CD14-positive monocyte (primary cell): Measurements from ENCODE around the gene HSPB1. TPM values are rescaled to one million over a fixed set of nuclear protein-coding genes. Genes with fewer than 3 reads are reported as not detected.
"Not testable (repeated sequence)": the region's sequence is repeated elsewhere in the genome, so short reads cannot be mapped to it uniquely, and the experiment has no call there.

Experiments
- DNase-seq, 3 donors: peaks; one replicate each; pipeline ENCODE4 v3.0.0-alpha.2; 2011 to 2022
- H2AFZ ChIP-seq: 2 replicates; pipeline ENCODE4 v1.6.0; 2012; ENCODE audit warnings: mild to moderate bottlenecking, low read depth, low read length, inconsistent platforms; ENCODE audit not compliant: insufficient read depth, poor library complexity, severe bottlenecking
- H3K27ac ChIP-seq, 2 donors: 1 replicate in 1 of 2; 2 replicates in 1 of 2; pipeline ENCODE4 v1.5.1; 2012 to 2013; ENCODE audit warnings: low read length in 2 of 2, control low read depth in 1 of 2, inconsistent platforms in 1 of 2, low read depth in 1 of 2, mild to moderate bottlenecking in 1 of 2
- H3K27me3 ChIP-seq, 2 donors: one replicate each; pipeline versions ENCODE4 v1.6.0 to v1.6.1; 2011 to 2013; ENCODE audit warnings: low read length in 2 of 2; ENCODE audit not compliant: control insufficient read depth in 2 of 2, insufficient read depth in 2 of 2
- H3K36me3 ChIP-seq, 2 donors: replicated peaks in 1 of 2; 1 replicate in 1 of 2; 2 replicates in 1 of 2; pipeline versions ENCODE4 v1.5.1 to v1.6.1; 2012 to 2013; ENCODE audit warnings: low read length in 2 of 2, control low read depth in 1 of 2, inconsistent platforms in 1 of 2, mild to moderate bottlenecking in 1 of 2; ENCODE audit not compliant: insufficient read depth in 2 of 2, control insufficient read depth in 1 of 2
- H3K4me1 ChIP-seq, 2 donors: 1 replicate in 1 of 2; 2 replicates in 1 of 2; pipeline versions ENCODE4 v1.5.1 to v1.6.1; 2012 to 2013; ENCODE audit warnings: low read length in 2 of 2, control low read depth in 1 of 2, inconsistent platforms in 1 of 2, mild to moderate bottlenecking in 1 of 2, moderate library complexity in 1 of 2; ENCODE audit not compliant: insufficient read depth in 2 of 2, control insufficient read depth in 1 of 2
- H3K4me2 ChIP-seq: replicated peaks from 2 replicates; pipeline ENCODE3; 2012; ENCODE audit warnings: low read length, moderate library complexity, mild to moderate bottlenecking; ENCODE audit not compliant: poor library complexity, severe bottlenecking; ENCODE audit errors: extremely low read depth
- H3K4me3 ChIP-seq, 3 experiments: fragments of 200-600 bp in 1 of 3; sonication (generic) in 1 of 3; replicated peaks in 1 of 3; 1 replicate in 2 of 3; 2 replicates in 1 of 3; pipeline ENCODE4 v1.5.1; 2011 to 2013; ENCODE audit warnings: low read length in 3 of 3, mild to moderate bottlenecking in 3 of 3, control low read depth in 2 of 3, low read depth in 2 of 3, inconsistent platforms in 1 of 3, moderate library complexity in 1 of 3
- H3K79me2 ChIP-seq: 2 replicates; pipeline ENCODE4 v1.6.0; 2012; ENCODE audit warnings: mild to moderate bottlenecking, control low read depth, inconsistent platforms, low read length, moderate library complexity; ENCODE audit not compliant: insufficient read depth
- H3K9ac ChIP-seq: 2 replicates; pipeline ENCODE4 v1.6.0; 2017; ENCODE audit warnings: low read length, mild to moderate bottlenecking; ENCODE audit not compliant: insufficient read depth, poor library complexity, severe bottlenecking
- H3K9me3 ChIP-seq, 2 donors: replicated peaks in 1 of 2; 1 replicate in 1 of 2; 2 replicates in 1 of 2; pipeline versions ENCODE4 v1.5.1 to v1.6.1; 2012 to 2013; ENCODE audit warnings: low read length in 2 of 2, control low read depth in 1 of 2; ENCODE audit not compliant: control insufficient read depth in 1 of 2, insufficient read depth in 1 of 2
- H4K20me1 ChIP-seq: 2 replicates; pipeline ENCODE4 v1.6.0; 2012; ENCODE audit warnings: mild to moderate bottlenecking, low read length, control low read depth, moderate library complexity; ENCODE audit not compliant: insufficient read depth
- H3K27ac Mint-ChIP-seq, 7 donors: one replicate each; pipeline ENCODE4 v1.8.0; 2020; ENCODE audit warnings: mild to moderate bottlenecking in 7 of 7, mixed read lengths in 7 of 7, moderate library complexity in 6 of 7, inconsistent platforms in 2 of 7
- H3K27me3 Mint-ChIP-seq, 3 donors: one replicate each; pipeline ENCODE4 v1.8.0; 2021 to 2022; ENCODE audit warnings: low read depth in 3 of 3, mild to moderate bottlenecking in 3 of 3, mixed read lengths in 3 of 3, moderate library complexity in 3 of 3, inconsistent platforms in 1 of 3
- H3K36me3 Mint-ChIP-seq, 2 donors: one replicate each; pipeline ENCODE4 v1.8.0; 2020; ENCODE audit warnings: mixed read lengths in 2 of 2, inconsistent platforms in 1 of 2, mild to moderate bottlenecking in 1 of 2
- H3K4me1 Mint-ChIP-seq: one replicate; pipeline ENCODE4 v1.8.0; 2020; ENCODE audit warnings: mild to moderate bottlenecking, mixed read lengths
- H3K4me3 Mint-ChIP-seq, 2 donors: one replicate each; pipeline ENCODE4 v1.8.0; 2020; ENCODE audit warnings: mild to moderate bottlenecking in 2 of 2, mixed read lengths in 2 of 2, moderate library complexity in 1 of 2
- H3K9me3 Mint-ChIP-seq, 7 donors: one replicate each; pipeline ENCODE4 v1.8.0; 2020 to 2022; ENCODE audit warnings: mixed read lengths in 7 of 7, mild to moderate bottlenecking in 6 of 7, moderate library complexity in 6 of 7, inconsistent platforms in 2 of 7
- WGBS: methylation state at CpG from one replicate; pipeline ENCODE4 v1.1.5; 2013; ENCODE audit warnings: missing lambda C conversion rate; ENCODE audit not compliant: insufficient coverage; 5-methylcytosine and 5-hydroxymethylcytosine counted together
- intact Hi-C, 2 donors: fragments of 100-400 bp; cut with micrococcal nuclease; formaldehyde crosslinking; loops; one replicate each; pipeline versions ENCODE4 v1.15.0 to v1.15.1; 2023
- polyA plus RNA-seq, 3 donors: library from polyadenylated mRNA; depleted of rRNA in 1 of 3; unstranded in 2 of 3; stranded (reverse) in 1 of 3; fragments of 300-500 nt in 2 of 3; fragments of >200 nt in 1 of 3; fragmentation: Illumina TruSeq in 2 of 3; gene quantifications; 1 replicate in 2 of 3; 2 replicates in 1 of 3; pipeline ENCODE4 v1.2.3, GENCODE V29; 2012 to 2021
- TF ChIP-seq, protein P1 (sequence below): fragments of 200-600 bp; IDR thresholded peaks from one replicate; pipeline ENCODE4 v1.8.0; 2022; ENCODE audit warnings: antibody characterized with exemption, mild to moderate bottlenecking

HSPB1 gene
- polyA plus RNA-seq, 3 donors, result 8.3 to 20.7 (median 8.9) TPM

DNA sequence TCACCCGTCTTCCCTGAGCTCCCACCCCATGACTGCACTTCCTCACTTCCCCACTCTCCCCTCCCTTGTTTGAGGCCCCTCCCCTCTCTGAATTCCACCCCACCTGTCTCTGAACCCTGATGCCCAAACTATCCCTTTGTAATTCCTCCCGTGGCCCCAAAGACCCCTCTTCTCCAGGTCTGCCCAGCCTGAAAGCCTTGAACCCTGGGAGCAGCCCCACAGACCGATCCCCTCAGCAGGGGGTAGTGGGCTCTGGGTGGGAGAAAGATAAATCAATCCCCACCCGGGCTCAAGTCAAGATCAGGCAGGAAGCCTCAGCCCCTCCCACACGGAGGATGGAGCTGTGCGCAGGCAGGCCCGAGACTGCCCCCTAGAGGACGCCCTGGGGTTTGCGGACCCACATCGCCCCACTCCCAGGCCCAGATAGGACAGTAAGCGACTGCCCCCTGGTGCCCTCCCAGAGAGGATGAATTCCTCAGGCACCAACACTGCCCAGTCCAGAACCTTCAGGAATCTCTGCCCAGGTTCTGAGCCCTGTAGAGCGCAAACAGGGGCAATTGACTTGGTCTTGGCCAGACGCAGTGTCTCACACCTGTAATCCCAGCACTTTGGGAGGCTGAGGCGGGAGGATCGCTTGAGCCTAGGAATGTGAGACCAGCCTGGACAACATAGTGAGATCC lies 11.7 kb downstream of the HSPB1 start:
- peaks cover 5% of the 10 kb centered on the region for H4K20me1 ChIP-seq
- H3K9ac ChIP-seq, result no peak overlapping the region
- peak; percentile 92 to 94 (median 93) for DNase-seq
- Mint-ChIP-seq H3K4me1 (peaks cover 21% of the 10 kb centered on the region), H3K36me3 (no peaks in the 10 kb centered on the region), H3K27ac (peak overlapping the region in 1 of 7 donors; percentile 68), H3K9me3 (peaks cover 0 to 3% (median 0%) of the 10 kb centered on the region in 7 donors), H3K27me3 (no peaks in the 10 kb centered on the region), H3K4me3 (no peak overlapping the region)
- H3K4me3 ChIP-seq, result no peak overlapping the region
- WGBS, result 4% methylated on average over 10 of the region's 15 CpGs
- H2AFZ ChIP-seq, result no peak overlapping the region
- H3K36me3 ChIP-seq, result no peaks in the 10 kb centered on the region
- intact Hi-C loops, result loop anchor here (5.0 to 10.0 kb wide), 2 partner anchors 137 to 139 kb away; no protein-coding TSS in a partner anchor
- H3K4me1 ChIP-seq, result peaks cover 13 to 19% of the 10 kb centered on the region in 2 donors
- no peak overlapping the region for H3K27ac ChIP-seq
- TF ChIP-seq, protein P1, sequence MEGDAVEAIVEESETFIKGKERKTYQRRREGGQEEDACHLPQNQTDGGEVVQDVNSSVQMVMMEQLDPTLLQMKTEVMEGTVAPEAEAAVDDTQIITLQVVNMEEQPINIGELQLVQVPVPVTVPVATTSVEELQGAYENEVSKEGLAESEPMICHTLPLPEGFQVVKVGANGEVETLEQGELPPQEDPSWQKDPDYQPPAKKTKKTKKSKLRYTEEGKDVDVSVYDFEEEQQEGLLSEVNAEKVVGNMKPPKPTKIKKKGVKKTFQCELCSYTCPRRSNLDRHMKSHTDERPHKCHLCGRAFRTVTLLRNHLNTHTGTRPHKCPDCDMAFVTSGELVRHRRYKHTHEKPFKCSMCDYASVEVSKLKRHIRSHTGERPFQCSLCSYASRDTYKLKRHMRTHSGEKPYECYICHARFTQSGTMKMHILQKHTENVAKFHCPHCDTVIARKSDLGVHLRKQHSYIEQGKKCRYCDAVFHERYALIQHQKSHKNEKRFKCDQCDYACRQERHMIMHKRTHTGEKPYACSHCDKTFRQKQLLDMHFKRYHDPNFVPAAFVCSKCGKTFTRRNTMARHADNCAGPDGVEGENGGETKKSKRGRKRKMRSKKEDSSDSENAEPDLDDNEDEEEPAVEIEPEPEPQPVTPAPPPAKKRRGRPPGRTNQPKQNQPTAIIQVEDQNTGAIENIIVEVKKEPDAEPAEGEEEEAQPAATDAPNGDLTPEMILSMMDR, result peak; percentile 99
- H3K79me2 ChIP-seq, result no peaks in the 10 kb centered on the region
- H3K4me2 ChIP-seq, result no peak overlapping the region
- H3K9me3 ChIP-seq, result no peaks in the 10 kb centered on the region
- H3K27me3 ChIP-seq, result no peaks in the 10 kb centered on the region

DNA sequence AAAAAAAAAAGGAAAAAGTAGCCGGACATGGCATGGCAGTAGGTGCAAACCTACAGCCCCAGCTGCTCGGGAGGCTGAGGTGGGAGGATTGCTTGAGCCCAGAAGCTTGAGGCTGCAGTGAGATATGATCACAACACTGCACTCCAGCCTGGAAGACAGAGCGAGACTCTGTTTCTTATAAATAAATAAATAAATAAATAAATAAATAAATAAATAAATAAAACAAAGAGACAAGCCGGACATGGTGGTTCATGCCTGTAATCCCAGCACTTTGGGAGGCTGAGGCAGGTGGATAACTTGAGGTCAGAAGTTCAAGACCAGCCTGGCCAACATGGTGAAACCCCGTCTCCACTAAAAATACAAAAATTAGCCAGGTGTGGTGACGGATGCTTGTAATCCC lies 12.3 kb downstream of the HSPB1 start:
- H3K9me3 Mint-ChIP-seq, H3K27me3 Mint-ChIP-seq, DNase-seq, H3K4me3 Mint-ChIP-seq, H3K9ac ChIP-seq, H3K27ac ChIP-seq, H3K27ac Mint-ChIP-seq, H3K27me3 ChIP-seq, H3K79me2 ChIP-seq, H2AFZ ChIP-seq, H3K4me3 ChIP-seq, H3K4me2 ChIP-seq, H3K9me3 ChIP-seq, H3K36me3 Mint-ChIP-seq, H3K36me3 ChIP-seq: not testable (repeated sequence)
- Histone ChIP-seq H3K4me1 (peaks cover 15 to 22% of the 10 kb centered on the region in 2 donors), H4K20me1 (peaks cover 10% of the 10 kb centered on the region)
- H3K4me1 Mint-ChIP-seq, result peaks cover 25% of the 10 kb centered on the region
- 93% methylated on average over 2 of the region's 6 CpGs for WGBS
- intact Hi-C loops, result loop anchor here (5.0 to 10.0 kb wide), 2 partner anchors 137 to 140 kb away; no protein-coding TSS in a partner anchor
